ENCODE results near the gene CEP112.

The CEP112 gene

DNA sequence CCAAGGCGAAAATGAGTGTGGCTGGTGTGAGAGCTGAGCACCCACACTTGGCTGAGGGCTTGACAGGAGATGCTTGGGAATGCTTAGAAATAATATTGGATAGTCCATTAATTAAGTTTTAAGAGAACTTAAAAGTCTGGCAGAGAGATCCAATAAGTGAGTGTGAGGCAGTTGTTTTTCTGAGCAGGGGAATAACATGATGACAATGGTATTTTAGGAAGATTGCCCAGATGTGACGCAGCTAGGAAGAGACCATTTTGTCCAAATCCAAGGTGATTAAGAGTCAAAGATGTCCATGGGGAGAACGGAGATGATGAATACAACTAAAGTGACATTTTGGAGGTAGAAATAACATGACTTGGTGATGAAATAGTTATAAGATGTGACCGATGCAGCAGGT lies 527.7 kb downstream of the CEP112 start:
- H3K4me2 ChIP-seq (ENCODE audit: low read length): no peak overlapping the region

GRCh38 chr17:65662196-65662595 lies 529.7 kb downstream of the CEP112 start:
- Histone ChIP-seq H3K4me3 (ENCODE audit: low read depth, low read length) (no peak overlapping the region), H3K79me1 (ENCODE audit: low read length) (no peaks in the 10 kb centered on the region), H2BK120ac (ENCODE audit: insufficient read depth, low read length, poor library complexity) (no peak overlapping the region), H2BK5ac (ENCODE audit: low read depth, low read length, poor library complexity) (no peak overlapping the region), H2BK12ac (ENCODE audit: low read length) (no peak overlapping the region), H3K18ac (ENCODE audit: low read length) (no peak overlapping the region), H3K4ac (ENCODE audit: low read depth, low read length) (no peak overlapping the region), H2AK5ac (ENCODE audit: low read length) (no peak overlapping the region), H4K8ac (ENCODE audit: low read depth, low read length) (no peak overlapping the region), H3K23ac (ENCODE audit: low read length) (no peak overlapping the region), H4K91ac (ENCODE audit: low read depth, low read length) (no peak overlapping the region), H3K27ac (ENCODE audit: low read depth, low read length) (no peak overlapping the region), H3K27me3 (ENCODE audit: insufficient read depth, low read length) (no peaks in the 10 kb centered on the region), H3K9ac (ENCODE audit: low read length) (no peak overlapping the region), H3K14ac (ENCODE audit: low read length) (no peak overlapping the region), H3K4me1 (ENCODE audit: control insufficient read depth in 1 of 2, insufficient read depth in 2 of 2, low read length in 2 of 2) (no peaks in the 10 kb centered on the region), H3K4me2 (ENCODE audit: low read length) (no peak overlapping the region), H3K36me3 (ENCODE audit: control insufficient read depth in 1 of 2, insufficient read depth in 2 of 2, low read length in 2 of 2) (no peaks in the 10 kb centered on the region), H2AFZ (ENCODE audit: insufficient read depth, low read length, poor library complexity) (no peak overlapping the region), H3K9me3 (ENCODE audit: insufficient read depth, low read depth, low read length) (no peaks in the 10 kb centered on the region), H3K79me2 (ENCODE audit: control insufficient read depth, insufficient read depth, low read length, poor library complexity) (no peaks in the 10 kb centered on the region), H4K12ac (ENCODE audit: low read depth, low read length) (no peak overlapping the region)
- WGBS (ENCODE audit: extremely low coverage, insufficient coverage, insufficient read length): no CpG with 5 or more reads among the region's 1 CpG
- DNase-seq: no peak

More for the DNA sequence above, 527.7 kb downstream of the CEP112 start:
- Histone ChIP-seq H2BK120ac (ENCODE audit: insufficient read depth, low read length, poor library complexity) (no peak overlapping the region), H3K4ac (ENCODE audit: low read depth, low read length) (no peak overlapping the region), H2AK5ac (ENCODE audit: low read length) (no peak overlapping the region), H3K36me3 (ENCODE audit: control insufficient read depth in 1 of 2, insufficient read depth in 2 of 2, low read length in 2 of 2) (no peaks in the 10 kb centered on the region), H3K4me1 (ENCODE audit: control insufficient read depth in 1 of 2, insufficient read depth in 2 of 2, low read length in 2 of 2) (no peaks in the 10 kb centered on the region), H3K4me3 (ENCODE audit: low read depth, low read length) (no peak overlapping the region), H3K27me3 (ENCODE audit: insufficient read depth, low read length) (no peaks in the 10 kb centered on the region), H4K12ac (ENCODE audit: low read depth, low read length) (no peak overlapping the region), H3K79me2 (ENCODE audit: control insufficient read depth, insufficient read depth, low read length, poor library complexity) (no peaks in the 10 kb centered on the region), H3K18ac (ENCODE audit: low read length) (no peak overlapping the region), H3K9me3 (ENCODE audit: insufficient read depth, low read depth, low read length) (no peaks in the 10 kb centered on the region), H3K27ac (ENCODE audit: low read depth, low read length) (no peak overlapping the region), H2BK12ac (ENCODE audit: low read length) (no peak overlapping the region), H2BK5ac (ENCODE audit: low read depth, low read length, poor library complexity) (no peak overlapping the region), H2AFZ (ENCODE audit: insufficient read depth, low read length, poor library complexity) (no peak overlapping the region), H3K14ac (ENCODE audit: low read length) (no peak overlapping the region), H3K9ac (ENCODE audit: low read length) (no peak overlapping the region), H3K79me1 (ENCODE audit: low read length) (no peaks in the 10 kb centered on the region), H4K8ac (ENCODE audit: low read depth, low read length) (no peak overlapping the region), H4K91ac (ENCODE audit: low read depth, low read length) (no peak overlapping the region), H3K23ac (ENCODE audit: low read length) (no peak overlapping the region)
- DNase-seq: no peak
- no CpG with 5 or more reads among the region's 4 CpGs for WGBS (ENCODE audit: extremely low coverage, insufficient coverage, insufficient read length)

- no peaks in the 10 kb centered on the region for H3K27me3 ChIP-seq (ENCODE audit: insufficient read depth, low read length)
- H3K27ac ChIP-seq (ENCODE audit: low read depth, low read length): no peak overlapping the region
- H3K4me2 ChIP-seq (ENCODE audit: low read length): no peak overlapping the region
- H3K4me1 ChIP-seq (ENCODE audit: control insufficient read depth in 1 of 2, insufficient read depth in 2 of 2, low read length in 2 of 2): no peaks in the 10 kb centered on the region
- H3K36me3 ChIP-seq (ENCODE audit: control insufficient read depth in 1 of 2, insufficient read depth in 2 of 2, low read length in 2 of 2): no peaks in the 10 kb centered on the region
- no peaks in the 10 kb centered on the region for H3K79me2 ChIP-seq (ENCODE audit: control insufficient read depth, insufficient read depth, low read length, poor library complexity)
- DNase-seq: no peak
- no peak overlapping the region for H3K23ac ChIP-seq (ENCODE audit: low read length)
- no peak overlapping the region for H4K12ac ChIP-seq (ENCODE audit: low read depth, low read length)
- no peak overlapping the region for H3K4me3 ChIP-seq (ENCODE audit: low read depth, low read length)
- no peak overlapping the region for H2AK5ac ChIP-seq (ENCODE audit: low read length)
- H2BK5ac ChIP-seq (ENCODE audit: low read depth, low read length, poor library complexity): no peak overlapping the region
- no peak overlapping the region for H2AFZ ChIP-seq (ENCODE audit: insufficient read depth, low read length, poor library complexity)
- H3K4ac ChIP-seq (ENCODE audit: low read depth, low read length): no peak overlapping the region
- H3K9me3 ChIP-seq (ENCODE audit: insufficient read depth, low read depth, low read length): no peaks in the 10 kb centered on the region
- no peak overlapping the region for H2BK120ac ChIP-seq (ENCODE audit: insufficient read depth, low read length, poor library complexity)
- no peak overlapping the region for H4K91ac ChIP-seq (ENCODE audit: low read depth, low read length)
- no CpG with 5 or more reads among the region's 2 CpGs for WGBS (ENCODE audit: extremely low coverage, insufficient coverage, insufficient read length)
- H3K9ac ChIP-seq (ENCODE audit: low read length): no peak overlapping the region
- H3K14ac ChIP-seq (ENCODE audit: low read length): no peak overlapping the region
- no peak overlapping the region for H3K18ac ChIP-seq (ENCODE audit: low read length)
- no peak overlapping the region for H2BK12ac ChIP-seq (ENCODE audit: low read length)
- no peak overlapping the region for H4K8ac ChIP-seq (ENCODE audit: low read depth, low read length)
- H3K79me1 ChIP-seq (ENCODE audit: low read length): no peaks in the 10 kb centered on the region
These were observed 531.0 kb downstream of the CEP112 start for GRCh38 chr17:65660947-65661346.

- H3K36me3 ChIP-seq (ENCODE audit: control insufficient read depth in 1 of 2, insufficient read depth in 2 of 2, low read length in 2 of 2): no peaks in the 10 kb centered on the region
- H3K23ac ChIP-seq (ENCODE audit: low read length): no peak overlapping the region
- H2AFZ ChIP-seq (ENCODE audit: insufficient read depth, low read length, poor library complexity): no peak overlapping the region
- no peak overlapping the region for H4K91ac ChIP-seq (ENCODE audit: low read depth, low read length)
- H3K4me2 ChIP-seq (ENCODE audit: low read length): no peak overlapping the region
- H2BK12ac ChIP-seq (ENCODE audit: low read length): no peak overlapping the region
- no peak overlapping the region for H3K9ac ChIP-seq (ENCODE audit: low read length)
- no peak overlapping the region for H2BK5ac ChIP-seq (ENCODE audit: low read depth, low read length, poor library complexity)
- H3K4me1 ChIP-seq (ENCODE audit: control insufficient read depth in 1 of 2, insufficient read depth in 2 of 2, low read length in 2 of 2): no peaks in the 10 kb centered on the region
- H3K18ac ChIP-seq (ENCODE audit: low read length): no peak overlapping the region
- no peak for DNase-seq
- H3K79me1 ChIP-seq (ENCODE audit: low read length): no peaks in the 10 kb centered on the region
- no peaks in the 10 kb centered on the region for H3K79me2 ChIP-seq (ENCODE audit: control insufficient read depth, insufficient read depth, low read length, poor library complexity)
- H3K27ac ChIP-seq (ENCODE audit: low read depth, low read length): no peak overlapping the region
- no CpG with 5 or more reads among the region's 1 CpG for whole genome bisulfite sequencing (ENCODE audit: extremely low coverage, insufficient coverage, insufficient read length)
- no peak overlapping the region for H3K14ac ChIP-seq (ENCODE audit: low read length)
- H4K12ac ChIP-seq (ENCODE audit: low read depth, low read length): no peak overlapping the region
- no peaks in the 10 kb centered on the region for H3K9me3 ChIP-seq (ENCODE audit: insufficient read depth, low read depth, low read length)
- no peak overlapping the region for H2BK120ac ChIP-seq (ENCODE audit: insufficient read depth, low read length, poor library complexity)
- no peaks in the 10 kb centered on the region for H3K27me3 ChIP-seq (ENCODE audit: insufficient read depth, low read length)
- no peak overlapping the region for H3K4ac ChIP-seq (ENCODE audit: low read depth, low read length)
- H3K4me3 ChIP-seq (ENCODE audit: low read depth, low read length): no peak overlapping the region
- H4K8ac ChIP-seq (ENCODE audit: low read depth, low read length): no peak overlapping the region
- no peak overlapping the region for H2AK5ac ChIP-seq (ENCODE audit: low read length)
These were observed 531.9 kb downstream of the CEP112 start for GRCh38 chr17:65660078-65660477.
